ENCODE measurements around the gene DLX1. TPM values are rescaled to one million over a fixed set of nuclear protein-coding genes. Genes with fewer than 3 reads are reported as not detected.

DLX1 gene
- total RNA-seq, 4 donors from 2014 or later: 0.23 to 1.4 (median 0.79) TPM

DNA sequence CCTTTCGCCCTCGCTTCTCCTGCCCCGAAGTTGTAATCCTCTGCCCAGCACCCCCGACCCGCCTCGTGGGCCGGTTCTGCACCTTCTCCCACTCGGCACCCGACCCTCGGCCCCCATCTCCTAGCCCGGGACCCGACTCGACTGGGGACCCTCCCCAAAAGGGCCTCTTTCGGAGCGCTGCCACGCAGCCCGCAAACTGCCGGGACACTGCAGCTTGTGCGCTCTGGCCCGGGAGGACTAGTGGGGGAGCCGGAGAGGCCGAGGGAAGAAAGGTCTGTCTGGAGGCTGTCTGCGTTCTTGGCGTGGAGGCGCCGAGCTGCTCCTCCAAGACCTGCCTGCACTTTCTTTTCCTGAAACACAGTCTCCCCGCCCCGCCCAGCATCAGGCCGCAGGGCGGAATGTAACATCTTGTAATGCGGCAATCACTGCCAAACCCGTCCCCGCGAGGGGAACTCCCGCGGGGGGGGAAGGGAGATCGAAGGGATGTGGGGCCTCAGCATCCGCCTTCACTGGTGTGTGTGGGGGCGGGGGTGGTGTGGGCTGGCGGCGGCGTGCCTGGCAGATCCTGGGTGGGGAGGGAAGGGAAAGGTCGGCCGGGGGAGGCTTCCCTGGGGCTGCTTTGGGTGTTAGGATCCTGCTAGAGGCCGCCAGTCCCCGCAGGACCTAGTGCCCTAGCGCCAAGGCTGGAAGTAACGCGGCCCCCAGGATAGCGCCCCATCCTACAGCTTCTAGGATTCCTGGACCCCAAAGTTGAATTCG is 10.0 kb downstream of the DLX1 start:
- peak; percentile 73 to 92 for DNase-seq (ENCODE audit: low spot score in 2 of 2)
- no peak for TF ChIP-seq CTCF (IDR thresholded peaks at IDR 0.05)
- no peak for TF ChIP-seq POLR2A (IDR thresholded peaks at IDR 0.05)
- 1 to 2% methylated on average over 40 to 51 of the region's 51 CpGs for WGBS, 2 donors
- H3K4me3 ChIP-seq (ENCODE audit: low read depth, poor library complexity, severe bottlenecking): peak overlapping the region; percentile 37
- intact Hi-C loops (cut with DNase I; ENCODE audit: low total_unique reads): no loop called here

DNA sequence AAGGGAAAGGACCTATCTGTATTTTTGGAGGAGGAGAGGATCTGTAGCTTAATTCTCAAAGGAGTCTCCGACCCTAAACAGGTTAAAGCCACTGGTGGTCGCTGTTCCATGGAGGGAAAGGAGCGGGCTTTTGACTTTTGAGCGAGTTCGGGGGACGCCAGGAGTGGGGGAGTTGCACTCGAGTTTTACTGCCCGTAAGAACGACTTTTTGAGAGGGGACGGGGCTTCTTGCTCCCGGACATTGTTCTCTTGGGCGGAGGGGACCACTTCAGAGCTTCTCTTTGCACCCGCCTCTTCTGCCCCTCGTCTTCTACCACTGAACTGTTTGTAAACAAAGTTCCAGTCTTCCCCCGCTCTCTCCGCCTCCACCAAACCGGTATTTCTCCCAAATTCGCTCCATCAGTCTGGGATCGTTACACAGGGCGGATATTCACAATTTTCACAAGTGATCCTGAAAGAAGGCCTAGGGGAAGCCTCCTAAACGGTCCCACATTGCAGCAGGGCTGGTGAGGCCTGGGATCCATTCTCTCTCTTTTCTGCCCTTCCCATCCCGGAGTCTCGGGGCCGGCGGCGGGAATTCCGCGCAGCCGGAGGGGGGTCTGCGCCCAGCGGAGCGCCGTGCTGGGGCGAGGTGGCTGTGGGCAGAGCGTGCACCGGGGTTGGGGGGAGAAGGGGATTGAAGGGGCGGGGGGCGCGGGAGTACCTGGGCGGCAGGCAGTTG is 10.8 kb downstream of the DLX1 start:
- intact Hi-C loops (cut with DNase I; ENCODE audit: low total_unique reads): no loop called here
- TF ChIP-seq POLR2A (IDR thresholded peaks at IDR 0.05): no peak
- peak in 1 of 2 donors; percentile 82 for DNase-seq (ENCODE audit: low spot score in 2 of 2)
- no peak overlapping the region for H3K4me3 ChIP-seq (ENCODE audit: low read depth, poor library complexity, severe bottlenecking)
- WGBS, 2 donors: 3 to 6% methylated on average over 24 to 38 of the region's 40 CpGs

- intact Hi-C loops (cut with DNase I; ENCODE audit: low total_unique reads): no loop called here
- 3% methylated on average over 45 to 55 of the region's 55 CpGs for WGBS, 2 donors
- peak in 1 of 2 donors; percentile 84 for DNase-seq (ENCODE audit: low spot score in 2 of 2)
- H3K4me3 ChIP-seq (ENCODE audit: low read depth, poor library complexity, severe bottlenecking): no peak overlapping the region
- TF ChIP-seq CTCF (IDR thresholded peaks at IDR 0.05): no peak
- TF ChIP-seq POLR2A (IDR thresholded peaks at IDR 0.05): no peak
Measured at GRCh38 chr2:172096626-172097547, 11.6 kb downstream of the DLX1 start.

- peak in 1 of 2 donors; percentile 71 for DNase-seq (ENCODE audit: low spot score in 2 of 2)
- no peak overlapping the region for H3K4me3 ChIP-seq (ENCODE audit: low read depth, poor library complexity, severe bottlenecking)
- intact Hi-C loops (cut with DNase I; ENCODE audit: low total_unique reads): no loop called here
- TF ChIP-seq CTCF (IDR thresholded peaks at IDR 0.05): no peak
- TF ChIP-seq POLR2A (IDR thresholded peaks at IDR 0.05): no peak
- 31 to 38% methylated on average over 9 of the region's 9 CpGs for WGBS, 2 donors
Measured at GRCh38 chr2:172097557-172098131, 12.3 kb downstream of the DLX1 start.

DNA sequence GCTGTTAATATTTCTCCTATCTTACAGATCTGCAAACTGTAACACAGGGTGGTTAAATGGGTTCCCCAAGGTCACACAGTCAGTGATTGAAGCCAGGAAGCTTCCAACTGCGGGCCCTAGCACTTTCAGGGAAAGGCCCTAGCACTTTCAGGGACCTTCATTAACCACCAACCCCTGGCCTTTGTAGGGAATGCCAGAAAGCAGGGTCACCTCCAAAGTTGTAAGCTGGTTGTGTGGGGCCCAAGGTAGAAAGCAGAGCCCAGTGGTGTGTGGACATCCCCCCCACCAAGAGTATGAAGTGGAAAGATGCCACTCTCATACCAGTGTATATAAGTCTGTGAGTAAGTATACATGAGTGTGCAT is 13.0 kb downstream of the DLX1 start:
- no peak overlapping the region for H3K4me3 ChIP-seq (ENCODE audit: low read depth, poor library complexity, severe bottlenecking)
- intact Hi-C loops (cut with DNase I; ENCODE audit: low total_unique reads): no loop called here
- DNase-seq (ENCODE audit: low spot score in 2 of 2): peak in 1 of 2 donors; percentile 74
- no peak for TF ChIP-seq CTCF (IDR thresholded peaks at IDR 0.05)
- no peak for TF ChIP-seq POLR2A (IDR thresholded peaks at IDR 0.05)
- whole genome bisulfite sequencing, 2 donors: 40 to 50% methylated on average over 1 of the region's 1 CpG

All from lower leg skin (tissue), 4 donors.